GM12872 (cell line): ENCODE data around the gene AMOT.

Source experiments
- CTCF ChIP-seq: IDR thresholded peaks from 3 replicates; pipeline ENCODE4 v1.5.1; 2011; ENCODE audit warnings: low read depth, mild to moderate bottlenecking, low read length, moderate library complexity; ENCODE audit not compliant: insufficient read depth

The AMOT gene

GRCh38 chrX:112851161-112851779 is 10.6 kb upstream of the AMOT start:
- TF ChIP-seq CTCF, result no peak

GRCh38 chrX:112849016-112849415 is 8.4 kb upstream of the AMOT start:
- no peak for TF ChIP-seq CTCF

- TF ChIP-seq CTCF, result no peak
Observed at GRCh38 chrX:112846782-112847181, 6.2 kb upstream of the AMOT start.

- no peak for TF ChIP-seq CTCF
Observed at GRCh38 chrX:112846187-112846586, 5.6 kb upstream of the AMOT start.

- no peak for TF ChIP-seq CTCF
Observed at GRCh38 chrX:112844250-112844649, 3.6 kb upstream of the AMOT start.

- no peak for TF ChIP-seq CTCF
Observed at GRCh38 chrX:112841820-112842157, 1.2 kb upstream of the AMOT start.

- no peak for TF ChIP-seq CTCF
Observed at GRCh38 chrX:112841114-112841819, 636 bp upstream of the AMOT start.
